Measurements from ENCODE around the gene FBXL19. TPM values are rescaled to one million over a fixed set of nuclear protein-coding genes. Genes with fewer than 3 reads are reported as not detected.

The FBXL19 gene
- total and polyA plus RNA-seq, 2 of the 13 experiments (the other 11 are each of a cell fraction or from before 2014, with no cell fraction given), result 6.0 to 13.7 TPM

DNA sequence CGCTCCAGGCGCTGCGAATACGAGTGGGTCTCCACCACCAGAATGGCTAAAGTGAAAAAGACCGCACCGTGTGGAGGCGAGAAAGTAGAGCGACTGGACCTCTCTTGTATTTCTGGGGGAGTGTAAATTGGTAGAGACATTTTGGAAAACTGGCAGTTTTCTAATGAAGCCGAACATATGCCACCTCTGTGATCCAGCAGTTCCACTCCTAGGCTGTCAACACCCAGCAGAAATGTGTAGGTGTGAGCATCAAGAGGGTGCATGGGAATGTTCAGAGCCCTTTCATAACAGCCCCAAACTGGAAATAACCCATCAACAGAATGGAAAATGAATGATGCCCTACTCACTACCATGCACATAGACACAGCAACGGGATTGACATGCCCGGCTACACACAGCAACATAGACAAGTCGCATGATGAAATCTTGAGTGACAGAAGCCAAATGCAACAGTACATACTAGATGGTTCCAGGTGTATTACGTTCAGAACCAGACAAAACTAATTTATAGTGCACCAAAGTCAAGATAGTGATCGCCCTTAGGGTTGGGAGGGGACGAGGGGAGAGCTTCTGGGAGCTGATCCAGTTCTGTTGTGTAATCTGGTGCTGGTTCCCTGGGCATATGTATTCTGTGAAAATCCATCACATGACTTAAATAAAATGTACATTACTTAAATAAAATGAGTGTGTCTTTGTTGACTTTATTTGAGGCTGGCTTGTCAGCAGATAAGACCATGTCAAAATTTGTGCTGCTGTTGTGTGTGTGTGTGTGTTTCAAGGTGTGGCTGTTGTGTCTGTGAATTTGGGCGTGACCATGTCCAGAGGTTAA, 28.6 kb upstream of the FBXL19 start:
- Histone ChIP-seq H3K9me3 (ENCODE audit: low read length) (no peaks in the 10 kb centered on the region), H3K4me2 (ENCODE audit: low read depth, low read length) (peak overlapping the region; percentile 66), H2AFZ (ENCODE audit: low read length) (no peak overlapping the region), H4K20me1 (ENCODE audit: insufficient read depth, low read length) (no peaks in the 10 kb centered on the region), H3K4me1 (ENCODE audit: insufficient read depth, low read length) (peaks cover 64% of the 10 kb centered on the region), H3K4me3 (replicated peaks in 1 of 3; ENCODE audit: insufficient read depth in 1 of 3, low read depth in 2 of 3, low read length in 3 of 3) (peak overlapping the region in 2 of 3 experiments; percentile 42 to 56; a peak in 4 of 6 replicates), H3K27ac (ENCODE audit: extremely low read length, insufficient read depth, low read length) (peak overlapping the region; percentile 14), H3K27me3 (ENCODE audit: control insufficient read depth in 1 of 2, insufficient read depth in 2 of 2, low read length in 2 of 2) (no peaks in the 10 kb centered on the region), H3K79me2 (ENCODE audit: insufficient read depth, low read length) (peaks cover 8% of the 10 kb centered on the region), H3K36me3 (replicated peaks in 1 of 2; ENCODE audit: control insufficient read depth in 1 of 2, insufficient read depth in 2 of 2, low read length in 2 of 2) (peaks cover 0 to 3% of the 10 kb centered on the region in 2 experiments; a peak in 2 of 5 replicates), H3K9ac (ENCODE audit: insufficient read depth, low read depth, low read length) (peak overlapping the region; percentile 54)
- intact Hi-C loops (cut with micrococcal nuclease; ENCODE audit: unreplicated experiment) (loop anchor here (2.0 kb wide), 1 partner anchor 50 kb away; no protein-coding TSS in a partner anchor), in situ Hi-C loops (cut with HindIII; ENCODE audit: extremely low pct_ligation_motif_present, low pct_unique_long_range_greater_than_20kb) (loop anchor here (10.0 kb wide), 1 partner anchor 50 kb away; no protein-coding TSS in a partner anchor)
- ChIA-PET CTCF (ENCODE audit: low intra/inter-chr PET ratio, low total read pairs) (interaction anchor here (2.0 kb wide), 1 partner anchor 50 kb away, joined by 10 read pairs; no protein-coding TSS in a partner anchor), POLR2A (no interaction called here)
- FAIRE-seq (peak; percentile 30), DNase-seq (ENCODE audit: low spot score) (no peak), ATAC-seq (no peak)
- WGBS (ENCODE audit: low lambda C conversion rate), result 67% methylated on average over 16 of the region's 16 CpGs
- TSS peak; percentile 90 for BruUV-seq (replicated peaks)
- no peak for TF ChIP-seq ZNF746 (CRISPR knock-in tag; IDR thresholded peaks at IDR 0.05)
- TF ChIP-seq, protein P1, sequence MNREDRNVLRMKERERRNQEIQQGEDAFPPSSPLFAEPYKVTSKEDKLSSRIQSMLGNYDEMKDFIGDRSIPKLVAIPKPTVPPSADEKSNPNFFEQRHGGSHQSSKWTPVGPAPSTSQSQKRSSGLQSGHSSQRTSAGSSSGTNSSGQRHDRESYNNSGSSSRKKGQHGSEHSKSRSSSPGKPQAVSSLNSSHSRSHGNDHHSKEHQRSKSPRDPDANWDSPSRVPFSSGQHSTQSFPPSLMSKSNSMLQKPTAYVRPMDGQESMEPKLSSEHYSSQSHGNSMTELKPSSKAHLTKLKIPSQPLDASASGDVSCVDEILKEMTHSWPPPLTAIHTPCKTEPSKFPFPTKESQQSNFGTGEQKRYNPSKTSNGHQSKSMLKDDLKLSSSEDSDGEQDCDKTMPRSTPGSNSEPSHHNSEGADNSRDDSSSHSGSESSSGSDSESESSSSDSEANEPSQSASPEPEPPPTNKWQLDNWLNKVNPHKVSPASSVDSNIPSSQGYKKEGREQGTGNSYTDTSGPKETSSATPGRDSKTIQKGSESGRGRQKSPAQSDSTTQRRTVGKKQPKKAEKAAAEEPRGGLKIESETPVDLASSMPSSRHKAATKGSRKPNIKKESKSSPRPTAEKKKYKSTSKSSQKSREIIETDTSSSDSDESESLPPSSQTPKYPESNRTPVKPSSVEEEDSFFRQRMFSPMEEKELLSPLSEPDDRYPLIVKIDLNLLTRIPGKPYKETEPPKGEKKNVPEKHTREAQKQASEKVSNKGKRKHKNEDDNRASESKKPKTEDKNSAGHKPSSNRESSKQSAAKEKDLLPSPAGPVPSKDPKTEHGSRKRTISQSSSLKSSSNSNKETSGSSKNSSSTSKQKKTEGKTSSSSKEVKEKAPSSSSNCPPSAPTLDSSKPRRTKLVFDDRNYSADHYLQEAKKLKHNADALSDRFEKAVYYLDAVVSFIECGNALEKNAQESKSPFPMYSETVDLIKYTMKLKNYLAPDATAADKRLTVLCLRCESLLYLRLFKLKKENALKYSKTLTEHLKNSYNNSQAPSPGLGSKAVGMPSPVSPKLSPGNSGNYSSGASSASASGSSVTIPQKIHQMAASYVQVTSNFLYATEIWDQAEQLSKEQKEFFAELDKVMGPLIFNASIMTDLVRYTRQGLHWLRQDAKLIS (CRISPR knock-in tag; IDR thresholded peaks at IDR 0.05), result no peak
- TF ChIP-seq NKX3-1 (CRISPR knock-in tag; IDR thresholded peaks at IDR 0.05), result no peak
- no peak for TF ChIP-seq MAFF (IDR thresholded peaks at IDR 0.05; ENCODE audit: low read depth, low read length)
- no peak for TF ChIP-seq MIER2 (CRISPR knock-in tag; IDR thresholded peaks at IDR 0.05)
- TF ChIP-seq NR3C1 (CRISPR knock-in tag; IDR thresholded peaks at IDR 0.05), result no peak
- TF ChIP-seq PHF8 (CRISPR knock-in tag; IDR thresholded peaks at IDR 0.05), result no peak
- TF ChIP-seq ZNF329 (CRISPR knock-in tag; IDR thresholded peaks at IDR 0.05; ENCODE audit: low read depth), result no peak
- TF ChIP-seq ZNF629 (CRISPR knock-in tag; conservative IDR thresholded peaks at IDR 0.05), result no peak
- no peak for TF ChIP-seq SRY (CRISPR knock-in tag; IDR thresholded peaks at IDR 0.05)
- TF ChIP-seq ZNF333 (CRISPR knock-in tag; IDR thresholded peaks at IDR 0.05; ENCODE audit: borderline replicate concordance), result 0 out of 2 replicates have a peak, but pooled peaks have one; percentile 4
- no peak for TF ChIP-seq ZSCAN20 (CRISPR knock-in tag; IDR thresholded peaks at IDR 0.05; ENCODE audit: borderline replicate concordance)
- no peak for TF ChIP-seq NFE2 (CRISPR knock-in tag; IDR thresholded peaks at IDR 0.05)
- no peak for TF ChIP-seq SRSF1 (optimal IDR thresholded peaks at IDR 0.05; ENCODE audit: low read depth, low read length)
- TF ChIP-seq ZBTB7A (CRISPR knock-in tag; IDR thresholded peaks at IDR 0.05), result no peak
- 0 out of 2 replicates have a peak, but pooled peaks have one; percentile 1 for TF ChIP-seq BCL6 (CRISPR knock-in tag; IDR thresholded peaks at IDR 0.05)
- no peak for TF ChIP-seq ZNF562 (CRISPR knock-in tag; IDR thresholded peaks at IDR 0.05; ENCODE audit: borderline replicate concordance)
- TF ChIP-seq HOXA5 (CRISPR knock-in tag; IDR thresholded peaks at IDR 0.05), result no peak
- TF ChIP-seq ZNF772 (CRISPR knock-in tag; IDR thresholded peaks at IDR 0.05), result peak; percentile 87
- no peak for TF ChIP-seq ATAD3A (CRISPR knock-in tag; IDR thresholded peaks at IDR 0.05)

Measured in HepG2 (cell line).